GM19328 (cell line): ENCODE measurements around the gene FADS6.

Experiments
- ATAC-seq: cut with Tn5 transposase; IDR thresholded peaks from one replicate; pipeline ENCODE4 v1.9.1; 2021; ENCODE audit warnings: mild to moderate bottlenecking, moderate library complexity; ENCODE audit not compliant: unreplicated experiment

FADS6 gene

DNA sequence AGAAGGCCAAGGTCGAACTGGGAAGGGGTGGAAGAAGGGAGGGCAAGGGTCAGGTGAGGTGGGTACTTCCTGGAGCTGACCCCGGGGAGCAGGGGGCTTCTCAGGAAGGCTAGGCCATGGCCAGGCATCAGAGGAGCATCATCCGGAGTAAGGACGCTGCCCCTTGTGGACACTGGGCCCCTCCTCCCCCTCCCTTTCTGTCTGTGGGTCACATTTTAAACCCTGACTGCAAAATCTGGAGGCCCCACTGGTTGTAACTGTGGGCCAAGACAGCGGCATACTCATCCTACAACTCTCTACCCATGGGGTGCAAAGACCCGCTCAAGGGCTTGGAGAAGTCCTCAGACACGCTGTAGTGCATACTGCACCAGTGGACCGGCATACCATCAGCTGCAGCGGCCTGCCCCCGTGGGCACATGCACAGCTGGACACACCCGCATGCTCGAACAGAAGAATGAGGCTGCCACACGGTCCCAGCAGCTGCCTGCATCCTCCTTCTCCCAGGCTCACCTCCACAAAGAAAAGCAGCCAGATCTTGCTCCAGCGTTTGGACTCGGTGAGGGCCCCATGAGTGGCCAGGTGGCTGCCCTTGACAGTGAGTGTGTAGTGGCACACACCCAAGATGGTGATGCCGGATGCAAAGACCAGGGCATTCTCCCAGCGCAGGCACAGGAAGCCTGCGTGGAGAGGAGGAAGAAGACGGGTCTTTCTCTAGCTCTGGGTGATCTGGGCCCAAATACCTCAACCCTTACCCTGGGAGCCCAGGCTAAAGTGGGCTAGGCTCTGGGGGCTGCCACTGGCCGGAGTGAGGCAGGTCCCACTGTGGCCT, 1.2 kb downstream of the FADS6 start:
- ATAC-seq, result no peak

DNA sequence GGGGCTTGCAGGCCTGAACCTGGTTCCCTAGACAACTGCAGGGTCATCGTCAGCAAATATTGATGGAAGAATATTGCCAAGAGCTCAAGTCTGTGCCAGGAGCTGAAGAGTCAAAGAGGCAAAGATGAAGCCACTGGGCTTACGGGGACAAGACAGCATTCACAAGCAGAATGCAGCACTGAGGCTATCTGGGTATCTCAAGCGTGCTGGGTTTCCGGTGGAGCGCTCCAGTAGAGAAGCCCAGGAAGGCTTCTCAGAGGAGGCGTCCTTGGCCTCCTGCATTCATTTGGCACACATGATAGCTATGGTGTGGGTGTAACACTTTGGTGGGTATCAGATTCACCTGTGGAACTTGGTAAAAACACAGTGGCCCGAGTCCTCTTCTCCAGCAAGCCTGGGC, 2.9 kb downstream of the FADS6 start:
- no peak for ATAC-seq

DNA sequence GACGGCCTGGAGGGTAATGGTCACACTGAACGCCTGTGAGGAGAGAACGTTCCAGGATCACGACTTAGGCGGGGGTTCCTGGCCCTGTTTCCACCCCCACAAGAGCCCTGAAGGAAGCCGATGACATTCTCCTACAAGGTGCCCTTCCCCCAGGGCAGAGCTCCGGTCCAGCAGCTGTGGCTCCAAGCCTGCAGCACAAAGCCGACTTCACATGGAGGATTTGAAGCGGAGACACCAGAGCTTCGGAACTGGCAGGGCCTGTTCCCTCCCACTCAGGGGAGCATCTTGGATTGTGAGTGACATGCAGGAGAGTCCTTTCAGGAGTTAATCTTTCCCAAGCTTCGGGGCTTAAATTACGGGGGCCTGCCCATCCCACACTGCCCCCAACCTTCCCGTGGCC, 5.0 kb downstream of the FADS6 start:
- no peak for ATAC-seq

DNA sequence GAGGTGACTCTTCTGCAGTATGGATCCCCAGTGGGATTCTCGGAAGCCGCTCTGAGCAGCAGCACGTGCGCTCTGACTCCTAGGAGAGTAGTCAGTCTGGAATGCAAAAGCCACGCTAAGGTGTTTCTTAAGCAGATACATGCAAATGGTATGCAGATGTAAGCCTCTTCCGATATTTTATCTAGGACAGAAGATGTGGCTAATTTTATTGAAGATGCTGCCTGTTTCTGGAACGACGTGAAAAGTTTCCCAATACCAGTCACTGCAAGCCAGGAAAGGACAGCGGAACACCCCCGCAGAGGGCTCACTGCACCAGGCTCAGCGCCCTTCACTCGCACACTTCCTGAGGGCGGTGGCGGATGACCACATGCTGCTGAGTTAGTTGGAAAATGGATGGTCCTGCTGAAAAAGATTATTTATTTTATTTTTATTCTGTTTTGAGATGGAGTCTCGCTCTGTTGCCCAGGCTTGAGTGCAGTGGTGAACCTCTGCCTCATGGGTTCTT, 10.1 kb downstream of the FADS6 start:
- ATAC-seq, result no peak

DNA sequence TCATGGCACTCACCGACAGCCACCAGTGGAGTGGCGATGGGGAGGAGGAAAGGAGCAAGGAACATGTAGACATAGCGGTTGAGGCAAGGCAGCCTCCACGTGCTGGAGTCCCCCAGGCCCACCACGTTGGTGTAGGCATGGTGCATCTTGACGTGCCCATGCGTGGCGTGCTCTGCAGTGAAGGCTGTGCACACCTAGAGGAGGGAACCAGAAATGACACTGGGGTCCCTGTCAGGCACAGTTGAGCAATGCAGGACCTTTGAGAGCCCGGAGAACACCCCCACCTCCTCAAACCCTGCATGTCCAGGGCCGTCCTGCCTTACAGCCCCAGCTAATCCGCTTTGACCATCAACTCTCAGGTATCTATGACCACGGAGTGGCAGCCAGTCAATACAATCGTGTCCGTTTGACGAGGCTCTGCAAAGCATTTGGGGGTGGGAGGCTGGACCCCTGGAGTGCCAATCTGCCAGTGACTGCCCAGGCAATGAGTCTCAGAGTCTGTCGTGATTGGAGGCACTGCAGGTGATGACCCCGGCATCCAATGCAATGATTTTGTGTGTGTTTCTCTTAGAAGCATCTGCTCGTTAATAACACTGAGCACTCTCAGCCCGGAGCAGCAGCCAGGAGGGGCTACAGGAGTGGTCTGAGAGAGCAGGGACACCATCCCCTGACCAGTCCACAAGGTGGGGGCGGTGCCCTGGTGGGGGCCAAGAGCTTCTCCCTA, 10.8 kb downstream of the FADS6 start:
- ATAC-seq, result no peak

DNA sequence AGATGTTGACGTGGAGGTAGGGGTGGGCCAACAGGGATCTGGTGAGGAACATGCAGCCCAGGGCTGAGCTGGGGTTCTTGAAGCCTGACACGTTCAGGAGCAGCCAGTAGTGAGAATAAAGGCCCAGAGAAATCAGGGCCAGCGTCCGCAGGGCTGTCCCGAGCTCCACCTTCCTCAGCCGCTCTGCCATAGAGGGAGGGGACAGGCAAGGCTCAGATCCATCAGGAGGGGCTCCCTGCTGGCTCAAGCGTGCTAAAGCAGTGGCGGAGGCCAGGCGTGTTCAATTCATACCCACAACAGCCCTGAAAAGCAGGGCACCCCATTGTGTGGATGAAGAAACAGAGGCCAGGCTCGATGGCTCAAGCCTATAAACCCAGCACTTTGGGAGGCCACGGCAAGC, 12.4 kb downstream of the FADS6 start:
- ATAC-seq, result no peak

DNA sequence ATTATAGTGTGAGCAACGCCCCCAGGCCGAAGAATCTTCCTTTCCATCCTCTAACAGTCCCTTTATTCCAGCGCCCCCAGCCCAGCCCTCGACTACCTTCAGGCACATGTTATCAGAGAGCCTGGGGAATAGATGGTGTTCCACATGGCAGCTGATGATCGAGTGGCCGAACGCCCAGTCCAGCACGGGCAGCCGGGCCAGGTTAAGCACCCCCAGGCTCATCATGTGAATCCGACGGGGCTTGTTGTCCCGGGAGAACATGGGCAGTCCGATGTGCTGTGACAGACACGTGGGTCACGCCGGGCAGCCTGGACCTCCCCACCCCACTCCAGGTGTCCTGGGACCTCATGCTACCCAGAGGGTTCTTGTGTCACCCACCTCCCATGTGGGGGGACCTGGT, 14.1 kb downstream of the FADS6 start:
- ATAC-seq, result no peak

DNA sequence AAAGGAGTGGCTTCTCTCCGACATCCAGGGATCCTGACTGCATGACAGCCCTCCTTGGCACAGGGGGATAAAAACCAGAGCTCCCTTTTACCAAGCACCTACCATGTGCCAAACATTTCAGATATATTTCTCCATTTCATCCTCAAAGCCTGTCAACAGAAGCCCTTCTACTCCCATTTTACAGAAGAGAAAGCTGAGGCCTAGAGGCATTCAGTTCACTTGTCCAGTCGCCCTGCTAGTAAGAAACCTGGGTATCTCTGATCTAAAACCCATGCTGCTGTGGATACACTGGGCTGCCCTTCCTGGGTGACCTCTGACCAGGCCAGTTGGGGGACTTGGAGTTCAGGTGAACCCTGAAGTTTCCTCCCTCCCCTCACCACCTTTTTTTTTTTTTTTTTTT, 14.8 kb downstream of the FADS6 start:
- ATAC-seq, result no peak

DNA sequence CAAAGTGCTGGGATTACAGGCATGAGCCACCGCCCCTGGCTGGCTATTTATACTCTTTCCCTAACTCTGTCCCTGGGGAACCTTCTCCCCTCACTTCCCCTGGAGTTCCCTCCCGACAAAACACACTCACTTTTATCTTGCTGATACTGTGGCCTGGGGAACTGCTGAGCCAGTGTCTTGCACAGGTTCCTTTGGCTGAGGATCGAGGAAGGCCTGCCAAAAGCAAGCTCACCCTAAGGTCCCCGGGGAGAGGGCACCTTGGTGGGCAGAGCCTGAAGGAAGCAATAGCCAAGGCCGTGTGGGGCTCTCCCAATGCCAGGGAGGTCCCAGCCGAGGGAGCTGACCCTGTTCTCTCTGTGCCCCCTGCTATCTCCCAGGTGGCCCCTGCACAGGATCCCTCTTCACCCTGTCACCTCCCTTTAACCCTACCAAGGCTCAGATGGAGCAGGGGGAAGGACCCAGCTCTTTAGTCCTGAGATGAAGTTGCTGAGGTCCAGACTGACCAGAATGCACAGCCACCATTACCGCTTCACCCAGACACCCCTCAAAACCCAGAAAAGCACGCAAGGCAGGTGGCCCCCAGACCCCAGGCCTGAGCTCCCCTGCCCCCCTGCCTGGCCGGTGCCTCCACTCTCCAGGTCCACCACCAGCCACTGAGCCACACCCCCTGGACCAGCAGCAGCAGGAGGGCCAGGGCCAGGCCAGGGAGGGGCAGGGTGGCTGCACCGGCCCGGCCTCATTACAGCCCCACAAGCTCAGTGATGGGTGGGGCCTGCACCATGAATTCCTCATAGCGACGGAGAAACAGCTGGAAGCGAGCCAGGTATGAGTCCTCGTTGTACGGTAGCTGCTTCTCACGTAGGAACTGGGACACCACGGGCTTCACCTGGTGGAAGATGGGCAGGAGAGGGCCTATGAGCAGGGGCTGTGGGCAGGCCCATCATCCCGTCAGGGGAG, 15.6 kb downstream of the FADS6 start:
- no peak for ATAC-seq

DNA sequence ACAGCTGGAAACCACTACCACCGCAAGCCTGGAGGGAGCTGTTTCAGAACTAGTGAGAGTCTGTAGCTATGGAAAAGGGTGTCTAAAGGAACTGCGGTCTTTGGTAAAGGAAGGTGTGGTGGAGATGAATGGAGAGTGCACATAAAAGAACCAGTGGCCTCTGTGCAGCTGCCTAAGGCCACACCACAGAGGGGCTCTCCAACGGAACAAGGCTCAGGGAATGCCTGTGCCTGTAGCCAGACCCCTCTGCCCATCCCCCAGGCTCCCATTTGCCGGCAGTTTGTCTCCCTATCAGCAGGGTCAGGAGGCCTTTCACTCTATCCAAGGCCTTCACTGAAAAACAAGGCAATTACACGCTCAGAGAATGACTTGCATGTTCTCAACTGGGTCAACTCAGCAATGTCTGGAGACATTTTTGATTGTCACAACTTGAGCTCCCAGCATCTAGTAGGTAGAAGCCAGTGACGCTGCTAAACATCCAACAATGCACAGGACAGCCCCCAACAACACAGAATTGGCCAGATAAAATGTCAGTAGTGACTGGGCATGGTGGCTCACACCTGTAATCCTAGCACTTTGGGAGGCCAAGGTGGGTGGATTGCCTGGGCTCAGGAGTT, 17.3 kb downstream of the FADS6 start:
- ATAC-seq, result no peak

DNA sequence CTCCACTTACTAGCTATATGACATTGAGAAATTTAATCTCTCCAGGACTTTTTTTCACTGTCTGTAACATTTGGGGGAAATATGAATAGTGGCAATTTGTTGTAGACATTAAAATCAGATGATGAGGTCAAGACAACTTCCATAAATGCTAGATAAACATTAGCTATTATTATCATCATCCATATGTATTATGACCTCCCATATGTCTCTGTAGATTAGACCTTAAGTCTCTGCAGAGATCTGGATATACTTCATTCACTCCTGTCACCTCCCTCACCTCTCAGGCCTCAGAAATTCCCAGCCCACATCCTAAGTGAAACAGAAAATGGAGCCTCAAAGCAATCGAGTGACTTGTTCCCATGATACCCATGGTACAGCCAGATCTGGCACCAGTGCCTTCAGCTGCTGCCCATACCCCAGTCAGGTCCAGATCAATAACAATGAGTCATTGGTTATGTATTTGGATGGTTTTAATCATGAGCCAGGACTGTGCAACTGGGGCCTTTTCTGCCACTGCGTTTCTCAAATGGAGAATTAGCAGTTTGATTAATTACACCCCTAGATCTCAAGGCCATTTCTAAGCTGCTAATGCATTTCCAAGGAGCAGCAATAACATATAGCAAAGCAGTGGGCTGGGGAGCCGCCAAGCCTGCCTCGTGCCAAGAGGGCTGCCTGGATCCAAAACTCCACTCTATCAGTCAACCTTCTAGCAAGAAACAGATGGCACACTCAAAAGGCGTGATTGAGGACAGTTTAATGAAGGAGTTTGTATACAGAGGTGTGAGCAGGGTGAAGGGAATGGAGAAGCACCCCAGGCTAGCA, 18.1 kb downstream of the FADS6 start:
- ATAC-seq, result no peak

DNA sequence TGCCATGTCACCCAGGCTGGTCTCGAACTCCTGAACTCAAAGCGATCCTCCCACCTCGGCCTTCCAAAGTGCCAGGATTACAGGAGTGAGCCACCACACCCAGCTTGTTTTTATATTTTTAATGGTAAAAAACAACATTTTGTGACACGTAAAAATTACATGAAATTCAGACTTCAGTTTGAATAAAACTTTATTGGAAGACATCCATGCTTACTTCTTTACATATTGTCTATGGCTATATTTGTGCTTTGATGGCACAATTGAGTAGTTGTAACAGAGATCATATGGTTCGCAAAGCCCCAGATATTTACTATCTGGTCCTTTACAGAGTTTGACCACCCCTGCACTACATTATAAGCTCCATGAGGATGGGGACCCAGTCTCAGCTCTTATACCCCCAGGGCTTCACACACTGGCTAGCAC, 18.8 kb downstream of the FADS6 start:
- ATAC-seq, result no peak

DNA sequence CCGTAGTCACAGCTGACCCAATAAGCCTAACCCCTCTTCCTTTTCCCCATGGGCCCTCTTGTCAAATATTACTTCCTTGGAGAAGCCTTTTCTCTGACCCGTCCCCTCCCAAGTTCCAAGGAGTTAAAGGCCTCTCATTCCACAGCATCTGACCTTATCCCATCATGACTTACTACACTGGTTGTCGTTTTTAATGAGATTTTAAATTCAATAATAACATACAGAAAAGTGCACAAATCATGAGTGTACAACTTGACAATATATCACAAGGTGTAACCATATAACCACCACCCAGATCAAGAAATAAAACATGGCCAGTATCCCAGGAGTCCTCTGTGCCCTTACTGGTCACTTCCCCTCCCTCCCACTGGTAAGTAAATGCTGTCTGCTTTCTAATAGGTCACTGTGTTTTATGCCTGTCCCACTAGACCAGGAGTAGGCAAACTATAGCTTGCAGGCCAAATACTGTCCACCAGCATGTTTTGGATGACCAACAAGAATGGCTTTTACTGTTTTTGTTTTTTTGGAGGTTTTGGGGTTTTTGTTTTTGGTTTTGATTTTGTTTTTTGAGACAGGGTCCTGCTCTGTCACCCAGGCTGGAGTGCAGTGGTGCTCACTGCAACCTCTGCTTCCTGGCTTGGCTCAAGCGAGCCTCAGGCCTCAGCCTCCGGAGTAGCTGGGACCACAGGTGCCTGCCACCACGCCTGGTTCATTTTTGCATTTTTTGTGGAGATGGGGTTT, 19.4 kb downstream of the FADS6 start:
- ATAC-seq, result no peak

DNA sequence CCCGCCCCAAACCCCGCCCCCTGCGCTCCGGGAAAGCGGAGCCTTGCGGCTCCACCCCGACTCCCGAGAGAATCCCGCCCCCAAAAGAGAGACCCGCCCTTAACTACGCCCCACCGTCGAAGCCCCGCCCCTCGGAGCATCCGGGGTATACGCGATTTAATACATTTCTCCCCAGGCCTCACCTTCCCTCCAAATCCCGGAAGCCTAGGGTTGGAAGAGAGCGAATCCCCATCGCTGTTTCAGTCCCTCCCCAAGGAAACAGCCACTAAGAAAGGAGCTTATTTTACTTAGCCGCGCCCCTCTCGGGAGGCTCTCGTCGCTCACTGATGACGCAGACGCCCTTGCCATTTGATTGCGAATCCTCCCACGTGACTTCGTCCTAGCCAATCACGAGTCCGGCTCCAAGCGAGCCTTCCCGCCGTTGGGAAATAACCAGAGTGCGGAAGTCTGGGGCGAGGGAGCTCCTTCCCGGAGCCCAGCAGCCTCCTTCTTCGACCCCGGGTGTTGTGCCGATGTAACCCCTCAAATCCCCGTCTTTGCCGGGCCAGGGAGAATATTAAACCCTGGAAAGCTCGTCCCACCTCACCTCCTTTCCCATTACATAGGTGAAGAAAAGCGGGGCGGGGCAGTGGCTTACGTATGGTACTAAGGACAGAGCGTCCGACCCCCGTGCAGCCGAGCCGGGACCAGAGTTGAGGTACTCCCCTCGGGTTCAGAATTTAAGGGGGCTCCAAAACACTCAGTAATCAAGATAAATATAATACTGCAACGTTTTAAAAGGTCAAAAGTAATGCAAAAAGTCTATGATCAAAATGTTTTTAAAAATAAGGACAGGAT, 20.2 kb downstream of the FADS6 start:
- ATAC-seq, result peak; percentile 84

DNA sequence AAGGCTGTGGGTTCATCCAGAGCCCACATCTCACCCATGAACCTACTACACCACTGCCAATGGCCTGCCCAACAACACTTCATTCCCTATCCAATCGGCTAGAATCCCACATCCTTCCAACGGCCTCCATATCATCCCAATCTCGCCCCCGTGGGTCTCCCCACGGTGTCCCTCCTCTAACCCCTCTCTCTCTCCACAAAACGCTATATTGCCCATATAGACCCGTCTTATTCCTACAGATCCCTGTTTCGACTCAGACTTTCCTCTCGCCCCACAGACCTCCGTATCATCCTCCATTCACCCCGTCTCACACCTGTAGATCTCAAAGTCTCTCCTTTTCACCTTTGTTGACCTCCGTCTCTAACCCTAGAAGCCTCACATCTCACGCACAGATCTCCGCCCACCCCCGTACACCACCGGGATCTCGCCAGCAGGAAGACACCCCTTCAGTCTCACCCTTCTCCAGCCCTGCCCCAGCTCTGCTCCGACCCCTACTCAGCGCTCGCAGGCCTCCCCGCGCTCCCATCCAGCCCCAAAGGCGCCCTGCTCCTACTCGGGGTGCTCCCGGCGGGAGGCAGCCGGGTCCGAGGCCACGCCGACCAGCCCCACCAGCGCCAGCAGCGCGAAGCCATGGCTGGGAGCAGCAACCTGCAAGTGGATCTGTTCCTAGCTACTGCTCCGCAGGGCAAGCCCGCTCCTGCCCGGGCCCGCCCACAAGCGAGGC, 21.0 kb downstream of the FADS6 start, which contains the start of gene FDXR:
Gene FDXR, minus strand, starts transcription at position 682 of the 724 bp plus-strand sequence. Its CDS starts 50 bp downstream, at position 632.
- ATAC-seq, result peak; percentile 5

DNA sequence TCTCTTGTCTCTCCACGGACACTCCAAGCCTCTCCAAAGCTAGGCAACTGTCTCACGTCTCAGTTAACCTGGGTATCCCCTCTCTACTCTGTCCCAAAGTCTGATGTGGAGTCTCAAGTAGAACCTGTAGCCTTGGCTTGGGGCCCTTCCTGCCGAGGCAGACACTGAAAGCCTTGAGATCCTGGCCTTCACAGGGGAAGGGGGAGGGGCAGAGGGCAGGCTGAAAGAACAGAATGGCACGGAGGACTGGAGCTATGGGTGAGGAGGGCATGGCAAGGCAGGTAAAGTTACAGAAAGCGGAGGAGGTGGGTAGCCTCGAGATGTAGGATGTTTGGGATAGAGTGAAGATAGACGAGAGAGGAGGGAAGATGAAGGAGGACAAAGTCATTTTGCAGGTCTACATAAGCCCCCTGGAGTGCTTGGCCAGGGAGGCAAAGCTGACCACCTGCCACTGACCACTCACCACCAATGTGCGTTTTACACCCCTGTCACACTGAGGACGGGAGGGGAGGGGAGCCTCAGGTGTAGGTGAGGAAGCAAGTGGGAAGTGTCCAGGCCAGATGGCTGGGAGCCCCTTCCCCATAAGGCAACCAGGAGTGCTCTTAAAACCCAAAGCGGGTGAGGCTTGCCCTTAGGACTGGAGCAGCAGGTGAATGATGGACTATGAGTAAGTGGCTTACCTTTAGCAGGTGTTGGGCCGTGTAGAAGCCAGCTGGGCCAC, 21.9 kb downstream of the FADS6 start:
- ATAC-seq, result no peak

DNA sequence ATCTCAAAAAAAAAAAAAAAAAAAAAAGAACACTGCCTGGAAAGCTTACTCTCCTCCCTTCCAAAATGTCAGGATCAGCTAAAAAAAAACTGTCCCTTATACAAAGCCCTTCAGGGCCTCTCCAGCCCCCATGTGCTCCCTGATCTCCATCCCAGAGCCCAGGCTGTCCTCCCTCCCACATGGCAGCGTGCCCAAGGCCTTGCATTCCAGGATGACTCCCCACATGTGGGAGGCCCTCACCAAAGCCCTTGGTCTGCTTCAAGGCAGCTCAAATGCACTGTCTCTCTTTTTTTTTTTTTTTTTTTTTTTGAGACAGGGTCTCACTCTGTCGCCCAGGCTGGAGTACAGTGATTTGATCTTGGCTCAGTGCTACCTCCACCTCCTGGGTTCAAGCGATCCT, 22.9 kb downstream of the FADS6 start:
- no peak for ATAC-seq
